OCI-LY3 (cell line): ENCODE data around the gene NEDD4L.

Experiments used
- EZH2phosphoT487 ChIP-seq: fragments of 200-600 bp; shearing (Covaris generic); IDR thresholded peaks from 2 replicates; pipeline ENCODE4 v1.6.1; 2018; ENCODE audit warnings: antibody characterized with exemption, mixed run types, low read depth
- TF ChIP-seq, protein P1 (sequence below): fragments of 200-600, 300-600 bp; sonication (generic); IDR thresholded peaks from 2 replicates; pipeline ENCODE4 v1.5.1; 2014; ENCODE audit warnings: antibody characterized with exemption, low read length, low read depth

DNA sequence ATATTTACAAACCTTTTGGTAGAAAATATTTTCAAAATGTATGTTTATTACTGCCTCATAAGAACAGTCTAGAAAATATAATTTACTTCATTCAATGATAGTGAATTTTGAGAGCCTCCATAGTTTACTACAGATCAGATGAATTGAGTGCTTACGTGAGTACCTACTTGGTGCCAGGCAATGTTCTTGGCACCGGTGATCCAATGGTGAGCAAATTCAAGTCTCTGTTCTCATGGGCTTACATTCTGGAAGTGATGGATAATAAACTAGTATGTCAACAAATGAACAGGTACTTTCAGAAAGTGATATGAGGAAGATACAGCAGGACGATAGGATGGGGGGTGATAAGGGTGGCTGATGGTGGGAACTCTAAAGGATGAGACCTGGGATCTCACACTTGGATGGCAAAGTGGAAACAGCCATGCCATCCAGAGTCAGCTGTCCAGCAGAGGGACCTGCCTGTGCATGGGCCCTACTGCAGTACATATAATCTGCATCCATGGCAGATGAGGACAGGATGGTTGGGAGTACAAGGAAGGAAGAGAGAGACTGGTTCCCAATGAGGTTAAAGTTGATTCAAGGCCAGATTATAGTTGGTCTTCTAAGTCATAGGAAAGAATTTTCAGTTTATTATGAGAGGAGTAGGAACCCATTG is 277.0 kb downstream of the NEDD4L start:
- no peak for TF ChIP-seq EZH2phosphoT487
- TF ChIP-seq, protein P1, sequence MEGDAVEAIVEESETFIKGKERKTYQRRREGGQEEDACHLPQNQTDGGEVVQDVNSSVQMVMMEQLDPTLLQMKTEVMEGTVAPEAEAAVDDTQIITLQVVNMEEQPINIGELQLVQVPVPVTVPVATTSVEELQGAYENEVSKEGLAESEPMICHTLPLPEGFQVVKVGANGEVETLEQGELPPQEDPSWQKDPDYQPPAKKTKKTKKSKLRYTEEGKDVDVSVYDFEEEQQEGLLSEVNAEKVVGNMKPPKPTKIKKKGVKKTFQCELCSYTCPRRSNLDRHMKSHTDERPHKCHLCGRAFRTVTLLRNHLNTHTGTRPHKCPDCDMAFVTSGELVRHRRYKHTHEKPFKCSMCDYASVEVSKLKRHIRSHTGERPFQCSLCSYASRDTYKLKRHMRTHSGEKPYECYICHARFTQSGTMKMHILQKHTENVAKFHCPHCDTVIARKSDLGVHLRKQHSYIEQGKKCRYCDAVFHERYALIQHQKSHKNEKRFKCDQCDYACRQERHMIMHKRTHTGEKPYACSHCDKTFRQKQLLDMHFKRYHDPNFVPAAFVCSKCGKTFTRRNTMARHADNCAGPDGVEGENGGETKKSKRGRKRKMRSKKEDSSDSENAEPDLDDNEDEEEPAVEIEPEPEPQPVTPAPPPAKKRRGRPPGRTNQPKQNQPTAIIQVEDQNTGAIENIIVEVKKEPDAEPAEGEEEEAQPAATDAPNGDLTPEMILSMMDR: no peak
